ENCODE results near the gene GAGE2A. TPM values are rescaled to one million over a fixed set of nuclear protein-coding genes. Genes with fewer than 3 reads are reported as not detected.

GAGE2A gene
- total and polyA plus RNA-seq, 2 of the 8 experiments (the other 6 are each of a cell fraction or from before 2014, with no cell fraction given), result not detected

DNA sequence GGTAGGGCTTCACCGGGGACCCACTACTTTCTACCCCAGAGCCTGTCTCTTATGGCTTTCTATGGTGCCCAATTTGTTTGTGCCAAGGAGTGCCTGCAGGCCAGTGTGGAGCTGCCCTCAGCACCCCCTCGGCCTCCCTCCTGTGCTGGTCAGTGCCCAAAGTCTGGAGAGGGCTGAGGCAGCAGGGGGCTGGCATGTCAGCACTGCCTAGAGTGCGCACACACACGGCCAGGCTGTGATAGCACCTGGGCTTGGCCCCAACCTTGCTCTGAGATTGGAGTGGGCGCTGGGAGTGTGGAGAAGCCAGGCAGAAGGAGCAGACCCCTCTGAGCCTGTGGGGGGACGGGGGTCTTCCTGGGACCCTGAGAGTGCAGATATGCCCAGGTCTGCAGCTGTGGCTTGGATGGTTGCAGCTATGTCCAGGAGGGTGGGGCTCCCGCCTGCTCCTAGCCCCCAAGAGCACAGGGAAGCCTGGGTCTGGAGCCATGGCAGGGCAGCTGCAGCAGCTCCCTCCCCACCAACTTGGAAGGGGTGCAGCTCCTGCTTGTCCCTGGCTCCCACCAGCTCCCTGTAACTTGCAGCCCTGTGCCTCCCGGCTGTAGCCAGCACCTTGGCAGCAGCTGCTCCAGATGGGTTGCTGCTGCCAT, 55.8 kb downstream of the GAGE2A start (continued):
- no peak for TF ChIP-seq YY1 (IDR thresholded peaks at IDR 0.05; ENCODE audit: low read depth, low read length)

Other genes with a start within 250 kb of the GAGE2A start
- gene GAGE12C, start 57.3 kb upstream of the GAGE2A start, total RNA-seq (2021; fragmentation: NEBNext Ultra II Directional; extraction: Animal tissue kit (Norgen Biotek cat#: 25700)), result not detected in 2 replicates
- gene GAGE12C, start 57.3 kb upstream of the GAGE2A start, polyA plus RNA-seq (2011; rRNA removed), result not detected in 2 replicates
- gene GAGE12D, start 47.8 kb upstream of the GAGE2A start, total RNA-seq (2021; fragmentation: NEBNext Ultra II Directional; extraction: Animal tissue kit (Norgen Biotek cat#: 25700)), result not detected in 2 replicates
- not detected in 2 replicates for gene GAGE12D, start 47.8 kb upstream of the GAGE2A start, polyA plus RNA-seq (2011; rRNA removed)
- not detected in 2 replicates for gene GAGE12E, start 38.2 kb upstream of the GAGE2A start, total RNA-seq (2021; fragmentation: NEBNext Ultra II Directional; extraction: Animal tissue kit (Norgen Biotek cat#: 25700))
- not detected in 2 replicates for gene GAGE12E, start 38.2 kb upstream of the GAGE2A start, polyA plus RNA-seq (2011; rRNA removed)
- not detected in 2 replicates for gene GAGE12F, start 28.7 kb upstream of the GAGE2A start, total RNA-seq (2021; fragmentation: NEBNext Ultra II Directional; extraction: Animal tissue kit (Norgen Biotek cat#: 25700))
- not detected in 2 replicates for gene GAGE12F, start 28.7 kb upstream of the GAGE2A start, polyA plus RNA-seq (2011; rRNA removed)
- not detected in 2 replicates for gene GAGE12G, start 19.1 kb upstream of the GAGE2A start, total RNA-seq (2021; fragmentation: NEBNext Ultra II Directional; extraction: Animal tissue kit (Norgen Biotek cat#: 25700))
- gene GAGE12G, start 19.1 kb upstream of the GAGE2A start, polyA plus RNA-seq (2011; rRNA removed), result not detected in 2 replicates
- gene GAGE12H, start 9.5 kb upstream of the GAGE2A start, total RNA-seq (2021; fragmentation: NEBNext Ultra II Directional; extraction: Animal tissue kit (Norgen Biotek cat#: 25700)), result not detected in 2 replicates
- not detected in 2 replicates for gene GAGE12H, start 9.5 kb upstream of the GAGE2A start, polyA plus RNA-seq (2011; rRNA removed)
- not detected in 2 replicates for gene GAGE1, start 9.5 kb downstream of the GAGE2A start, total RNA-seq (2021; fragmentation: NEBNext Ultra II Directional; extraction: Animal tissue kit (Norgen Biotek cat#: 25700))
- not detected in 2 replicates for gene GAGE1, start 9.5 kb downstream of the GAGE2A start, polyA plus RNA-seq (2011; rRNA removed)
- gene PAGE1, start 106.5 kb downstream of the GAGE2A start, total RNA-seq (2021; fragmentation: NEBNext Ultra II Directional; extraction: Animal tissue kit (Norgen Biotek cat#: 25700)), result not detected in 2 replicates
- not detected in 2 replicates for gene PAGE1, start 106.5 kb downstream of the GAGE2A start, polyA plus RNA-seq (2011; rRNA removed)
- not detected in 2 replicates for gene PAGE4, start 239.8 kb downstream of the GAGE2A start, total RNA-seq (2021; fragmentation: NEBNext Ultra II Directional; extraction: Animal tissue kit (Norgen Biotek cat#: 25700))
- gene PAGE4, start 239.8 kb downstream of the GAGE2A start, polyA plus RNA-seq (2011; rRNA removed), result 0.50 and 0.53 TPM in 2 replicates

Measured in H1 (cell line).